Cerebellar nuclear complex (tissue), 1 donor: Measurements from ENCODE around the gene BICRA.

Experiments
- DNase-seq, 2 experiments: peaks; one replicate each; lab custom pipeline; 2025; lab: John Stamatoyannopoulos, UW

Gene BICRA

GRCh38 chr19:47750752-47751151 lies 141.8 kb downstream of the BICRA start:
- DNase-seq, result no peak

GRCh38 chr19:47752440-47753211 lies 143.7 kb downstream of the BICRA start:
- DNase-seq, result no peak
